ENCODE results near the gene GBA2.

The GBA2 gene

GRCh38 chr9:35702696-35703095 is 46.3 kb downstream of the GBA2 start:
- Histone ChIP-seq H3K36me3 (ENCODE audit: control insufficient read depth in 4 of 4, insufficient read depth in 4 of 4, low read length in 3 of 4) (peaks cover 51 to 98% (median 94%) of the 10 kb centered on the region in 4 experiments), H3K9me3 (ENCODE audit: control extremely low read depth in 1 of 5, control insufficient read depth in 4 of 5, insufficient read depth in 2 of 5, low read depth in 1 of 5, low read length in 4 of 5) (no peaks in the 10 kb centered on the region), H3K4me3 (ENCODE audit: control insufficient read depth in 1 of 7, extremely low read depth in 1 of 7, insufficient read depth in 4 of 7, low read depth in 2 of 7, low read length in 6 of 7) (no peak overlapping the region), H3K4me1 (ENCODE audit: control extremely low read depth in 1 of 4, control insufficient read depth in 4 of 4, insufficient read depth in 4 of 4, low read length in 3 of 4) (no peaks in the 10 kb centered on the region), H3K27me3 (replicated peaks in 2 of 5; ENCODE audit: control insufficient read depth in 4 of 5, insufficient read depth in 5 of 5, low read length in 4 of 5) (no peaks in the 10 kb centered on the region), H3K27ac (ENCODE audit: insufficient read depth in 1 of 2, low read depth in 1 of 2, low read length in 2 of 2, poor library complexity in 1 of 2, severe bottlenecking in 2 of 2) (no peak overlapping the region)
- DNase-seq, result no peak
- 90% methylated on average over 7 of the region's 7 CpGs for WGBS (ENCODE audit: insufficient coverage)
- CTCF ChIA-PET, result interaction anchor here (0.7 to 1.3 kb wide), 4 partner anchors 8 to 27 kb away, joined by 3 to 4 read pairs (median 4); no protein-coding TSS in a partner anchor
- POLR2A ChIA-PET, result interaction anchor here (0.6 kb wide), 1 partner anchor 41 kb away, joined by 3 read pairs; no protein-coding TSS in a partner anchor

GRCh38 chr9:35700942-35701341 is 48.1 kb downstream of the GBA2 start:
- ChIA-PET CTCF (interaction anchor here (1.2 to 2.1 kb wide), 6 partner anchors 10 to 37 kb away, joined by 3 to 13 read pairs (median 4); no protein-coding TSS in a partner anchor), POLR2A (no interaction called here)

GRCh38 chr9:35700031-35700430 is 49.0 kb downstream of the GBA2 start:
- H3K36me3 ChIP-seq (ENCODE audit: control insufficient read depth in 4 of 4, insufficient read depth in 4 of 4, low read length in 3 of 4), result peaks cover 57 to 94% (median 87%) of the 10 kb centered on the region in 4 experiments
- H3K4me1 ChIP-seq (ENCODE audit: control extremely low read depth in 1 of 4, control insufficient read depth in 4 of 4, insufficient read depth in 4 of 4, low read length in 3 of 4), result no peaks in the 10 kb centered on the region
- no peak for DNase-seq
- ChIA-PET POLR2A (no interaction called here), CTCF (interaction anchor here (1.2 to 2.1 kb wide), 4 partner anchors 9 to 27 kb away, joined by 3 to 13 read pairs (median 5); no protein-coding TSS in a partner anchor)
- WGBS (ENCODE audit: insufficient coverage), result 95% methylated on average over 11 of the region's 11 CpGs
- no peak overlapping the region for H3K27ac ChIP-seq (ENCODE audit: insufficient read depth in 1 of 2, low read depth in 1 of 2, low read length in 2 of 2, poor library complexity in 1 of 2, severe bottlenecking in 2 of 2)
- no peaks in the 10 kb centered on the region for H3K27me3 ChIP-seq (replicated peaks in 2 of 5; ENCODE audit: control insufficient read depth in 4 of 5, insufficient read depth in 5 of 5, low read length in 4 of 5)
- no peaks in the 10 kb centered on the region for H3K9me3 ChIP-seq (ENCODE audit: control extremely low read depth in 1 of 5, control insufficient read depth in 4 of 5, insufficient read depth in 2 of 5, low read depth in 1 of 5, low read length in 4 of 5)
- no peak overlapping the region for H3K4me3 ChIP-seq (ENCODE audit: control insufficient read depth in 1 of 7, extremely low read depth in 1 of 7, insufficient read depth in 4 of 7, low read depth in 2 of 7, low read length in 6 of 7)

More at GRCh38 chr9:35700942-35701341, 48.1 kb downstream of the GBA2 start:
- Histone ChIP-seq H3K27ac (ENCODE audit: insufficient read depth in 1 of 2, low read depth in 1 of 2, low read length in 2 of 2, poor library complexity in 1 of 2, severe bottlenecking in 2 of 2) (no peak overlapping the region), H3K4me3 (ENCODE audit: control insufficient read depth in 1 of 7, extremely low read depth in 1 of 7, insufficient read depth in 4 of 7, low read depth in 2 of 7, low read length in 6 of 7) (no peak overlapping the region), H3K4me1 (ENCODE audit: control extremely low read depth in 1 of 4, control insufficient read depth in 4 of 4, insufficient read depth in 4 of 4, low read length in 3 of 4) (no peaks in the 10 kb centered on the region), H3K27me3 (replicated peaks in 2 of 5; ENCODE audit: control insufficient read depth in 4 of 5, insufficient read depth in 5 of 5, low read length in 4 of 5) (no peaks in the 10 kb centered on the region), H3K36me3 (ENCODE audit: control insufficient read depth in 4 of 4, insufficient read depth in 4 of 4, low read length in 3 of 4) (peaks cover 54 to 98% (median 94%) of the 10 kb centered on the region in 4 experiments), H3K9me3 (ENCODE audit: control extremely low read depth in 1 of 5, control insufficient read depth in 4 of 5, insufficient read depth in 2 of 5, low read depth in 1 of 5, low read length in 4 of 5) (no peaks in the 10 kb centered on the region)
- DNase-seq, result no peak

- H3K9me3 ChIP-seq (ENCODE audit: control extremely low read depth in 1 of 5, control insufficient read depth in 4 of 5, insufficient read depth in 2 of 5, low read depth in 1 of 5, low read length in 4 of 5), result no peaks in the 10 kb centered on the region
- H3K27me3 ChIP-seq (replicated peaks in 2 of 5; ENCODE audit: control insufficient read depth in 4 of 5, insufficient read depth in 5 of 5, low read length in 4 of 5), result no peaks in the 10 kb centered on the region
- no peak overlapping the region for H3K27ac ChIP-seq (ENCODE audit: insufficient read depth in 1 of 2, low read depth in 1 of 2, low read length in 2 of 2, poor library complexity in 1 of 2, severe bottlenecking in 2 of 2)
- H3K36me3 ChIP-seq (ENCODE audit: control insufficient read depth in 4 of 4, insufficient read depth in 4 of 4, low read length in 3 of 4), result peaks cover 46 to 76% (median 69%) of the 10 kb centered on the region in 4 experiments
- ChIA-PET CTCF (interaction anchor here (0.8 to 8.3 kb wide), 9 partner anchors 9 to 128 kb away, joined by 3 to 86 read pairs (median 37); partner anchors contain the start of genes CCDC107, CREB3, RMRP and TLN1), POLR2A (interaction anchor here (0.6 kb wide), 1 partner anchor 10 kb away, joined by 3 read pairs; no protein-coding TSS in a partner anchor)
- WGBS (ENCODE audit: insufficient coverage), result 99% methylated on average over 5 of the region's 5 CpGs
- no peak for DNase-seq
- no peaks in the 10 kb centered on the region for H3K4me1 ChIP-seq (ENCODE audit: control extremely low read depth in 1 of 4, control insufficient read depth in 4 of 4, insufficient read depth in 4 of 4, low read length in 3 of 4)
- no peak overlapping the region for H3K4me3 ChIP-seq (ENCODE audit: control insufficient read depth in 1 of 7, extremely low read depth in 1 of 7, insufficient read depth in 4 of 7, low read depth in 2 of 7, low read length in 6 of 7)
Observed at GRCh38 chr9:35698231-35698630, 50.8 kb downstream of the GBA2 start.

- WGBS (ENCODE audit: insufficient coverage), result 93% methylated on average over 11 of the region's 14 CpGs
- H3K36me3 ChIP-seq (ENCODE audit: control insufficient read depth in 4 of 4, insufficient read depth in 4 of 4, low read length in 3 of 4), result peaks cover 44 to 69% (median 62%) of the 10 kb centered on the region in 4 experiments
- no peaks in the 10 kb centered on the region for H3K27me3 ChIP-seq (replicated peaks in 2 of 5; ENCODE audit: control insufficient read depth in 4 of 5, insufficient read depth in 5 of 5, low read length in 4 of 5)
- ChIA-PET CTCF (interaction anchor here (0.8 to 8.3 kb wide), 19 partner anchors 9 to 129 kb away, joined by 3 to 86 read pairs (median 16); partner anchors contain the start of genes ARHGEF39, CA9, CCDC107 and CREB3), POLR2A (interaction anchor here (1.5 kb wide), 1 partner anchor 39 kb away, joined by 3 read pairs; the partner anchor contains the start of genes CCDC107 and RMRP)
- no peak for DNase-seq
- no peak overlapping the region for H3K27ac ChIP-seq (ENCODE audit: insufficient read depth in 1 of 2, low read depth in 1 of 2, low read length in 2 of 2, poor library complexity in 1 of 2, severe bottlenecking in 2 of 2)
- no peaks in the 10 kb centered on the region for H3K9me3 ChIP-seq (ENCODE audit: control extremely low read depth in 1 of 5, control insufficient read depth in 4 of 5, insufficient read depth in 2 of 5, low read depth in 1 of 5, low read length in 4 of 5)
- no peak overlapping the region for H3K4me3 ChIP-seq (ENCODE audit: control insufficient read depth in 1 of 7, extremely low read depth in 1 of 7, insufficient read depth in 4 of 7, low read depth in 2 of 7, low read length in 6 of 7)
- H3K4me1 ChIP-seq (ENCODE audit: control extremely low read depth in 1 of 4, control insufficient read depth in 4 of 4, insufficient read depth in 4 of 4, low read length in 3 of 4), result no peaks in the 10 kb centered on the region
Observed at GRCh38 chr9:35697486-35697885, 51.5 kb downstream of the GBA2 start.

- Histone ChIP-seq H3K27me3 (replicated peaks in 2 of 5; ENCODE audit: control insufficient read depth in 4 of 5, insufficient read depth in 5 of 5, low read length in 4 of 5) (no peaks in the 10 kb centered on the region), H3K9me3 (ENCODE audit: control extremely low read depth in 1 of 5, control insufficient read depth in 4 of 5, insufficient read depth in 2 of 5, low read depth in 1 of 5, low read length in 4 of 5) (no peaks in the 10 kb centered on the region), H3K4me3 (ENCODE audit: control insufficient read depth in 1 of 7, extremely low read depth in 1 of 7, insufficient read depth in 4 of 7, low read depth in 2 of 7, low read length in 6 of 7) (no peak overlapping the region), H3K27ac (ENCODE audit: insufficient read depth in 1 of 2, low read depth in 1 of 2, low read length in 2 of 2, poor library complexity in 1 of 2, severe bottlenecking in 2 of 2) (no peak overlapping the region), H3K36me3 (ENCODE audit: control insufficient read depth in 4 of 4, insufficient read depth in 4 of 4, low read length in 3 of 4) (peaks cover 37 to 63% (median 56%) of the 10 kb centered on the region in 4 experiments), H3K4me1 (ENCODE audit: control extremely low read depth in 1 of 4, control insufficient read depth in 4 of 4, insufficient read depth in 4 of 4, low read length in 3 of 4) (no peaks in the 10 kb centered on the region)
- DNase-seq, result peak; percentile 38 to 48 (median 46)
- WGBS (ENCODE audit: insufficient coverage), result 61% methylated on average over 7 of the region's 9 CpGs
- CTCF ChIA-PET, result interaction anchor here (1.1 to 8.3 kb wide), 31 partner anchors 8 to 182 kb away, joined by 3 to 86 read pairs (median 9); partner anchors contain the start of genes ARHGEF39, CA9, CCDC107 and CREB3
- POLR2A ChIA-PET, result interaction anchor here (1.5 kb wide), 1 partner anchor 39 kb away, joined by 3 read pairs; the partner anchor contains the start of genes CCDC107 and RMRP
Observed at GRCh38 chr9:35696520-35697215, 52.4 kb downstream of the GBA2 start.

Measured in common myeloid progenitor, CD34-positive (primary cell).